Thoracic aorta endothelial cell (primary cell): Measurements from ENCODE around the gene NME8. TPM values are rescaled to one million over a fixed set of nuclear protein-coding genes. Genes with fewer than 3 reads are reported as not detected.

ENCODE experiments used
- total RNA-seq: library from RNA; depleted of rRNA; stranded (reverse); fragments of >200 nt; gene quantifications from 2 replicates; pipeline ENCODE4 v1.2.3, GENCODE V29; 2012

NME8 gene, protein sequence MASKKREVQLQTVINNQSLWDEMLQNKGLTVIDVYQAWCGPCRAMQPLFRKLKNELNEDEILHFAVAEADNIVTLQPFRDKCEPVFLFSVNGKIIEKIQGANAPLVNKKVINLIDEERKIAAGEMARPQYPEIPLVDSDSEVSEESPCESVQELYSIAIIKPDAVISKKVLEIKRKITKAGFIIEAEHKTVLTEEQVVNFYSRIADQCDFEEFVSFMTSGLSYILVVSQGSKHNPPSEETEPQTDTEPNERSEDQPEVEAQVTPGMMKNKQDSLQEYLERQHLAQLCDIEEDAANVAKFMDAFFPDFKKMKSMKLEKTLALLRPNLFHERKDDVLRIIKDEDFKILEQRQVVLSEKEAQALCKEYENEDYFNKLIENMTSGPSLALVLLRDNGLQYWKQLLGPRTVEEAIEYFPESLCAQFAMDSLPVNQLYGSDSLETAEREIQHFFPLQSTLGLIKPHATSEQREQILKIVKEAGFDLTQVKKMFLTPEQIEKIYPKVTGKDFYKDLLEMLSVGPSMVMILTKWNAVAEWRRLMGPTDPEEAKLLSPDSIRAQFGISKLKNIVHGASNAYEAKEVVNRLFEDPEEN
- total RNA-seq: not detected in 2 replicates

DNA sequence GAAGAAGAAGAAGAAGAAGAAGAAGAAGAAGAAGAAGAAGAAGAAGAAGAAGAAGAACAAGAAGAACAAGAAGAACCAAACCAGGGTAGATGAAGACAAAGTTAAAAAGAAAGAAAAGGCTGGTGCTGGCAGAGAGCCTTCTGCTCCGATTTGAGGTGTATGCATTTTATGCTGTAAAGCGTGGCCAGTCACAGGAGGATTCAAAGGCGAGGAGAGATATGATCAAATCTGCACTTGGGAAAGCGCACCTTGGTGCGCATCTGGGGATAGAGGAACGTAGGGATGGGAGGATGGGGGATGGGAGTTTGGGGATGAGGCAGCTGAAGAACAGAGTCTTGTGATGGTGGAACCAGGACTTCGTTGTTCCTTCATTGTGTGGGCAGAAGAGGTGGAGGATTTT is at the start of gene NME8:
Gene NME8, plus strand, starts transcription at position 301 of the 400 bp plus-strand sequence. CDS start 1,670 bp downstream, outside the sequence.

DNA sequence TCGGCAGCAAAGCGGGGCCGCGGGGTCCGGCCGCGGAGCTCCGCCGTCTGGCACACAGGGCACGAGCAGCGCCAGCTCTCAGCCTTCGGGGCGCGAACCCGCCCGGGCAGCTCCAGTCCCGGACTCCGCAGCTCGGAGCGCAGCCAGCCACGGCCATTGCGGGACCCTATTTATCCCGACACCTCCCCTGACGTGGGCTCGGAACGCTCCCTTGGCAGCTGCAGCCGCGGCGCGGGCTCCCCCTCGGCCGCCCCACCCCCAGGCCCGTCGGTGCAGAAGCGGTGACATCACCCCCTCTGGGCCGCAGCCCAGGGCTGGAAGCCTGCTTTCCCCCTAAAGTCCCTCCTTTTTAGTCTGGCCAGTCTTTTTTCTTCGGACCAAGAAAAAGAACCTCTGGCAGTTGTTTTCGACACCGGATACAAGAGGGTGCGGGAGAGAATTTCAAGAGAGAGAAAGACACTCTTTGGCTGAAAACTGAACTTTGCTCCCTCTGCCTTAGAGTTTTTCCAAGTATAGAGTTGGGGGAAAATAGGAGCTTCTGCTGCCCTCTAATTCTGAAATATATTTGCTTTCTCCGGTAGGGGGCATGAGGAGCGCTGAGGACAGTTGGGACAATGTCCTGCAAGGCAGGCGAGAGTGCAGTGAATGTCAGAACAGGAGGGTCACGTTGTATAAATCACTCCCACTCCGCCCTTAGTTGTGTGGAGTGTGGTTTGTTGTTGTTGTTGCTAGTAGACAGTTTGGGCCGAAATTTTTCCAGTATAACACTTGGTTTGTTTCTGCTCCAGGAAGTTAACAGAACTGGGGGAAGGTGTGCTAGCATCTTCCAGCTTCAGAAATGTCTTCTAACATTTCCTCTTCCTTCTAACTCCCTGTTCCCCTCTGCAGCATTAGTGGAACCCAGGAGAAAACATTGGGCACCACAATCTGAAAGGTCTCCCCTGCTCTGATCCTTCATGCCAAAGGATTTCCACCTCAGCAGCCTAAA is 68.6 kb downstream of the NME8 start, which contains the start of gene SFRP4:
Gene SFRP4, minus strand, starts transcription at position 145 of the 988 bp plus-strand sequence. CDS start 280 bp downstream, outside the sequence.

GRCh38 chr7:37920305-37920848 is 72.0 kb downstream of the NME8 start, which contains the start of gene EPDR1:
EPDR1 (plus strand) TSS chr7:37920640; CDS start chr7:37920940, 300 bp downstream.

Other genes starting within 250 kb of the NME8 start
- not detected in 2 replicates for gene GPR141, start 164.8 kb upstream of the NME8 start, total RNA-seq
- gene SFRP4, start 68.2 kb downstream of the NME8 start, total RNA-seq: not detected in 2 replicates
- 5.5 and 5.7 TPM in 2 replicates for gene EPDR1, start 72.0 kb downstream of the NME8 start, total RNA-seq